NK-92 (cell line): ENCODE results near the gene CD9.

ENCODE experiments used
- DNase-seq: peaks from one replicate; lab custom pipeline; 2025; ENCODE audit not compliant: unreplicated experiment; lab: John Stamatoyannopoulos, UW

Gene CD9

GRCh38 chr12:6218347-6218925 is 18.2 kb downstream of the CD9 start:
- DNase-seq, result no peak

- no peak for DNase-seq
These were observed 19.8 kb downstream of the CD9 start for GRCh38 chr12:6219980-6220379.

- DNase-seq, result no peak
These were observed 20.9 kb downstream of the CD9 start for GRCh38 chr12:6221146-6221545.

DNA sequence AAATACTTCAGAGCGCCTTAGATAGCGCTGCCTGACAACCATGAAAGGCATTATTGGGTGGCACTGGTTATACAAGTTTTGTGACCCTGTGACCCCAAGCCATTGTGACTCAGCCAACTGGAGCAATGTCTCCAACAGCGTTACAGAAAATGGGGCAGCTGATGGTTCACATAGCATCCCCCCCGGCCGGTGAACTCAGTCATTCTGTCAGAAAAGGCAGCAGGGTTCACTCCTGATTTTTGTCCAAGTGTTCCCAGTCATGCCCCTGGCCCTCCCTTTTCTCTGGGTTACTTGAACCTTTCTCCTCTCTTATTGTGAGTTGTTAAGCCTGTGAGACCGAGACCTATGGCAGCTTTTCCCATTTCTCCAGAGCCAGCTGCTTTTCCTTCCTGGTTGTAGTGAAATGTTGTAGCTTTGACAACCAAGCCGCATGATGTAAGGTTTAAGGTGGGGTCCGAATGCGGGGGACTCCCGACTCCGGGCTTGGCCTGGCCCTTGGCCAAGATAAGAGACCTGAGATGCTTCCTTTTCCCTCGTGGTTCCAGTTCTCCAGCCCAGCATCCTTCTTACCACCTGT is 22.0 kb downstream of the CD9 start:
- no peak for DNase-seq

- no peak for DNase-seq
These were observed 23.3 kb downstream of the CD9 start for GRCh38 chr12:6223545-6223944.

- DNase-seq, result no peak
These were observed 24.4 kb downstream of the CD9 start for GRCh38 chr12:6224550-6224949.

GRCh38 chr12:6225630-6226001 is 25.4 kb downstream of the CD9 start:
- DNase-seq, result no peak

DNA sequence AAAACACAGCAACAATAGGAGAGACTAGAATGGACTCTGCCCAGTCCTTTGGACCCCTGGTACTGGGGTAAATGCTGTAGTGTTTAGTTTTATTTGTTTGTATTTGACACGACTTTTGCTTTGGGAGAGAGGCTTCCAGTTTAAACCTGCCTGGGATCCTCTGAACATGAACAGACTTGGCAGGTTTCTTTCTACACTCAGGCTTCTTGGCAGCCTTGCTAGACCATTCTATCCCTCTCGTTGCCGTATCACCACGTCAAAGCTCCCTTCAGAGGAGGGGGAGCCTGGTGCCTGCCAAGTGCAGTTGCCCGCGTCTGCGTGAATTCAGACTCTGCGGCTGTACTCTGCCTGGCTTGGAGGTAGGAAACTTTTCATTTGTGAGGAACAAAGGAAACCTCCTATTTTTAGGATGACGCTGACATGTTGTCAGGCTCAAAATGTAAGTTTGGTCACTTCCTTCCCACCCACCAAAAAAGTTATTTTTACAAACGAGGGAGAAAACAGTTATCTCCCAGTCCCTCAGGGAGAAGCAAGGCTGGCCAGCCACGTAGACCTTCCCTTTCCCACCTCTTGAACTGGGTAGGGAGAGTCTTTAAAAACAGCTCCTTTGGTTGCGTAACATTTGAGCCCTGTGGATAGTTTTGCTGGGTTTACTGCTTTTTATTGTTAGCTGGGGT is 25.9 kb downstream of the CD9 start:
- no peak for DNase-seq

- DNase-seq, result no peak
These were observed 26.5 kb downstream of the CD9 start for GRCh38 chr12:6226679-6227051.

GRCh38 chr12:6228535-6229223 is 28.5 kb downstream of the CD9 start:
- no peak for DNase-seq

- DNase-seq, result no peak
These were observed 29.3 kb downstream of the CD9 start for GRCh38 chr12:6229224-6230218.

DNA sequence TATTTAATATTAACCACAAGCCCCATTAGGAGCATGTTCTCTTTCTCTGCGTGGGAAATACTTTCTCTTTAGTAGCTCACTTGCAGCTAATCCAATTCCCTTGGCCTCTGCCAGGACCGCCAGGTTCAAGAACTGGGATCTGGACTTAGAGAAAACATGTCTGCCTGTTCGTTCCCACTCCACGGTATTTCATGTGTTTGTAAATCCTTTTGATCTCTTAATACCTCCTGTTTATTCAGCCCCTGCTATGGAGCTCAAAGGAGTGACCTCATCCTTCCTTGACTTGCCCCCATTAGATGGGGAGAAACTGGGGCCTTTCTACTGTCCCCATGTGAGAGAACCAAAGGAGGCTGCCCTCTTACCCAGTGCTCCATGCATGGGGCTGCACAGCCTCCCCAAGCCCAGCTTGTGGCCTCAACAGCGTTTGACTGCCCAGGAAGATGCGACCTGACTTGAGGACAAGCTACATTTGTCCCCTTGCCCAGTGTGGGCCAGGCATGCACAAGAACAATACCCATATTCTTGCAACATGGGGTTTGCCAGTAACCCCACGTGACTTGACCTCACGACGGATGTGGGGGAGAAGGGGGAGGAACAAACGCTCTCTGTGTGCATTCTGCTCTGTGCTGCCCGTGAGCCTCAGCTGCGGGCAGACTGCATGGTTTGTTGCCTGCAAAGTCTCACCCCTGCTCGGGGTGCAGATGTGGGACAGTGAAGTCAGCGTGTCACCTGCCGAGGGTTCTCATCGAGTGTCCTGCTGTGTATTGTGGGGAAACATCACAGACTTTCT is 30.3 kb downstream of the CD9 start:
- DNase-seq, result no peak

- DNase-seq, result no peak
These were observed 31.4 kb downstream of the CD9 start for GRCh38 chr12:6231359-6232268.

DNA sequence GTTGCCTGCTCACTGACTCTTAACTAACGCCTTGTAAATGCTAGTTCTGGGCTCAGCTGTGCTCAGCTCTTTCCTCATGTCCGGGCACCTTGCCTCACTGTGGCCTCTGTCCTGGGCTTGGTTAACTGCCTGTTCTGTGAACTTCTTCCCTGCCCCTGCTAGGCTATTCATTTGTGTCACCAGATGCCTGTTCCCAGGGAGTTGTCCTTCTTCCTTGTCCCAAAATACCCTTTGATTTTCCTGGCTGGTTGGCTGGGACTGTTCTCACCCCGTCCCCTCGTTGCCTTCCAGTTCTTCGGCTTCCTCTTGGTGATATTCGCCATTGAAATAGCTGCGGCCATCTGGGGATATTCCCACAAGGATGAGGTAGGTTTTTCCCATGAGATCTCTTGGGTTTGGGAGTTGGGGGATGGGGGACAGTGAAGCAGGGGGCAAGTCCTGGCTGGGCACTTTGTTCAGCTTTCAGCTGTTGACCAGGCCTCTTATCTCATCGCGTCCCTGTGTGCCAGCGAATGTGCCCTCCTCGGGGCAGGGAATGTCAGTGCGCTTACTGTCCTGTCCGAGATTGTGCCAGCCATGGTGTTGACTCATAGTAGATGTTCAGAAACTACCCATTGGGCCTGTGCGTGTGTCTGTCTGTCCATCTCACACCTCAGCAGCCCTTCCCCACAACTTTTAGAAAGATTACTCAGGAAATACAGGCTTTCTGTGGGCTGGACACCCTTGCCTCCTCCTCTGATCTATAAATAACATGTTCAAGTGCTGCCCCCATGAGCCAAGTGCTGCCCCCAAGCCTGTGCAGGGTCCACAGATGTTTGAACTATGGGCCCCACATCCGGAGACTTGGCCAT is 33.1 kb downstream of the CD9 start:
- DNase-seq, result no peak

DNA sequence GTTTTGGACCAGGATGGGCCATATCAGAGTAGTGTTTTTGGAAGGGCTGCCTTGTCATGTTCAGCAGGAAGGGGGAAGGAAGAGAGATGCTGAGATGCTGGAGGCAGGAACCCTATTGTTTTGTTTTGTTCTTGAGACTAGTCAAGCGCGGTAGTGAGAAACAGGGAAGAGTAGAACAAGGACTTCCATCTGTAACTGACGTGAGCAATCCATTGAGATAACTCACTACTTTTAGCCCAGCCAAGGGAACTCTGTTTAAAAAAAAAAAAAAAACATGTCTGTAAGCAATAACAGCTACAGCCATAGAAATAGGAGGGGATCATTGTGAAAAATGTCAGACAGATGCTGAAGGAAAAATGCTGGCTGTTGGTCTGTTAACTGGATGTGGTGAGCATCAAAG is 34.0 kb downstream of the CD9 start:
- DNase-seq, result no peak

GRCh38 chr12:6234906-6235305 is 34.7 kb downstream of the CD9 start:
- DNase-seq, result no peak

DNA sequence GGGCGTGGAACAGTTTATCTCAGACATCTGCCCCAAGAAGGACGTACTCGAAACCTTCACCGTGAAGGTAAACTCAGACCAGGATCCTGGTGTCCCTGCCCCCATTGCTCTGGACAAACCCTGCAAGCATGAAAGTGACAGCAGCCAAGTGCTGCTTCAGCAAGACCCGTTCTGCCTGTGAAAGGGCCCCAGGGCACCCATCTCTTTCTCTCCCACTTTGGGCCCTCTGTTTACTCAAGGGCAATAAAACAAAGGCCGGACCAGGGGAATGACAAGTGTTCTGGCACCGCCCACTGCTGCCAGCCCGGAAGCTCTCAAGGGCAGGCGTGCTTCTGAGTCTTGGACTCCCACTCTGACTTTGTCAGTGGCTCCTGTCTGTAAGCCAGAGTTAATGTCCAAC is 35.3 kb downstream of the CD9 start:
- DNase-seq, result no peak

DNA sequence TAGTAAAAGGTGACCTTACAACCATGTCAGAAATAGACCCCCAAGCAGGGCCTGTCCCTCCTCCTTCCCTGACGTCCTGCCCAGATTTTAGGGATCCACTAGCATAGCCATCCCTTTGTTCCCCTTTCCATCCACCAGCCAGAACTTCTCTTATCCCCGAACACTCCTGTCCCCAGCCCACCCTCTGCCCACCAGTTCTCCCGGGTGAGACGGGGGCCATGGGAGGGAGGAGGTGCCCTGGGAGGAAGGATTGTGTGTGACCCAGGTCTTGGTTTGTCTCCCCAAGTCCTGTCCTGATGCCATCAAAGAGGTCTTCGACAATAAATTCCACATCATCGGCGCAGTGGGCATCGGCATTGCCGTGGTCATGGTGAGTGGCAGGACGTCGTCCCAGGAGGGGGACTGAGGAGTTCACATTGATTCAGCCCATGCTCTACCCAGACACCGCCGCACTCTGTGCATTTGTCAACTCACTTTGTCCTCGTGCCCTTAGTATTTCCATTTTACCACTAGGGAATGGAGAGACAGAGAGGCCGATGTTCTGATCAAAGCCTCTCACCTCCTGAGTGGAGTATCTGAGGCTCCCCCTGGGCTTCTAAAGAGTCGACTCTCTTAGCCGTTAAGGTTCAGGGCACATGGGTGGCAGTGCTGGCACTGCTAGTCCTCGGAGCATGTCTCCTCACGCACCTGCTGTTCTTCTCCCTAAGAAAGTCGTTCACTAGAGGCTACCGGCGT is 35.9 kb downstream of the CD9 start:
- no peak for DNase-seq
